Muscle of leg (tissue), 11 donors: ENCODE measurements around the gene NRXN3. TPM values are rescaled to one million over a fixed set of nuclear protein-coding genes. Genes with fewer than 3 reads are reported as not detected.

Source experiments
- DNase-seq: peaks from one replicate; pipeline ENCODE4 v3.0.0; 2013
- H3K27ac ChIP-seq: one replicate; pipeline ENCODE4 v1.5.1; 2013; ENCODE audit warnings: mild to moderate bottlenecking, low read length, control low read depth
- H3K27me3 ChIP-seq: one replicate; pipeline ENCODE4 v1.6.1; 2013; ENCODE audit warnings: low read length; ENCODE audit not compliant: control insufficient read depth, insufficient read depth
- H3K36me3 ChIP-seq: one replicate; pipeline ENCODE4 v1.6.1; 2013; ENCODE audit warnings: low read length; ENCODE audit not compliant: control insufficient read depth, insufficient read depth
- H3K4me1 ChIP-seq: one replicate; pipeline ENCODE4 v1.6.1; 2013; ENCODE audit warnings: low read length; ENCODE audit not compliant: control insufficient read depth, insufficient read depth
- H3K4me3 ChIP-seq: one replicate; pipeline ENCODE4 v1.5.1; 2013; ENCODE audit warnings: low read length, control low read depth
- H3K9me3 ChIP-seq: replicated peaks from 2 replicates; pipeline ENCODE4 v1.6.1; 2013; ENCODE audit warnings: low read depth, low read length; ENCODE audit not compliant: control insufficient read depth
- WGBS: methylation state at CpG from one replicate; pipeline ENCODE4 v1.1.5; 2013; ENCODE audit warnings: missing lambda C conversion rate; ENCODE audit not compliant: insufficient coverage; 5-methylcytosine and 5-hydroxymethylcytosine counted together
- polyA plus RNA-seq, 8 donors: library from polyadenylated mRNA; unstranded; fragments of 120-200 nt; gene quantifications; one replicate each; pipeline versions ENCODE4 v1.2.1 to v1.2.3, GENCODE V29; 2013; ENCODE audit warnings: inconsistent platforms in 1 of 8, low replicate concordance in 1 of 8; ENCODE audit not compliant: insufficient read length in 8 of 8, insufficient read depth in 1 of 8
- total RNA-seq: library from RNA; stranded (reverse); fragments of 120-200 nt; gene quantifications from one replicate; pipeline ENCODE4 v1.2.4, GENCODE V29; 2013

The NRXN3 gene
- total and polyA plus RNA-seq, 9 donors = 0.49 to 1.9 (median 0.69) TPM

- Histone ChIP-seq H3K27ac (no peak overlapping the region), H3K36me3 (no peaks in the 10 kb centered on the region), H3K4me1 (no peaks in the 10 kb centered on the region), H3K4me3 (no peak overlapping the region), H3K9me3 (no peaks in the 10 kb centered on the region), H3K27me3 (no peaks in the 10 kb centered on the region)
- no CpG with 5 or more reads among the region's 1 CpG for WGBS
- DNase-seq = no peak
Observed at GRCh38 chr14:79502751-79503148, 1332.6 kb downstream of the NRXN3 start.

- Histone ChIP-seq H3K9me3 (no peaks in the 10 kb centered on the region), H3K4me1 (peaks cover 8% of the 10 kb centered on the region), H3K36me3 (no peaks in the 10 kb centered on the region), H3K4me3 (no peak overlapping the region), H3K27ac (no peak overlapping the region), H3K27me3 (no peaks in the 10 kb centered on the region)
- DNase-seq = no peak
- WGBS = 40% methylated on average over 1 of the region's 3 CpGs
Observed at GRCh38 chr14:79510659-79511058, 1340.5 kb downstream of the NRXN3 start.

GRCh38 chr14:79511146-79511545 lies 1341.0 kb downstream of the NRXN3 start:
- H3K27ac ChIP-seq = no peak overlapping the region
- no peaks in the 10 kb centered on the region for H3K36me3 ChIP-seq
- no peak for DNase-seq
- no peaks in the 10 kb centered on the region for H3K27me3 ChIP-seq
- peaks cover 8% of the 10 kb centered on the region for H3K4me1 ChIP-seq
- H3K9me3 ChIP-seq = no peaks in the 10 kb centered on the region
- H3K4me3 ChIP-seq = no peak overlapping the region
- no CpG with 5 or more reads among the region's 3 CpGs for WGBS

- Histone ChIP-seq H3K27ac (no peak overlapping the region), H3K9me3 (no peaks in the 10 kb centered on the region), H3K36me3 (no peaks in the 10 kb centered on the region), H3K27me3 (no peaks in the 10 kb centered on the region), H3K4me1 (peaks cover 8% of the 10 kb centered on the region), H3K4me3 (no peak overlapping the region)
- no peak for DNase-seq
- no CpG with 5 or more reads among the region's 1 CpG for WGBS
Observed at GRCh38 chr14:79513446-79513845, 1343.3 kb downstream of the NRXN3 start.

GRCh38 chr14:79514700-79515099 lies 1344.5 kb downstream of the NRXN3 start:
- Histone ChIP-seq H3K36me3 (no peaks in the 10 kb centered on the region), H3K4me1 (peaks cover 8% of the 10 kb centered on the region), H3K27ac (no peak overlapping the region), H3K4me3 (no peak overlapping the region), H3K27me3 (no peaks in the 10 kb centered on the region), H3K9me3 (no peaks in the 10 kb centered on the region)
- no CpG with 5 or more reads among the region's 2 CpGs for WGBS
- no peak for DNase-seq

GRCh38 chr14:79515158-79515557 lies 1345.0 kb downstream of the NRXN3 start:
- 70% methylated on average over 2 of the region's 3 CpGs for WGBS
- no peak for DNase-seq

GRCh38 chr14:79516009-79516408 lies 1345.8 kb downstream of the NRXN3 start:
- Histone ChIP-seq H3K27me3 (no peaks in the 10 kb centered on the region), H3K36me3 (no peaks in the 10 kb centered on the region), H3K9me3 (no peaks in the 10 kb centered on the region), H3K4me1 (peaks cover 4% of the 10 kb centered on the region), H3K4me3 (no peak overlapping the region), H3K27ac (no peak overlapping the region)
- WGBS = 54% methylated on average over 2 of the region's 2 CpGs
- DNase-seq = no peak

More at GRCh38 chr14:79515158-79515557, 1345.0 kb downstream of the NRXN3 start:
- no peaks in the 10 kb centered on the region for H3K27me3 ChIP-seq
- no peaks in the 10 kb centered on the region for H3K36me3 ChIP-seq
- no peaks in the 10 kb centered on the region for H3K9me3 ChIP-seq
- H3K27ac ChIP-seq = no peak overlapping the region
- H3K4me1 ChIP-seq = peaks cover 8% of the 10 kb centered on the region
- H3K4me3 ChIP-seq = no peak overlapping the region

- Histone ChIP-seq H3K9me3 (no peaks in the 10 kb centered on the region), H3K4me3 (no peak overlapping the region), H3K36me3 (no peaks in the 10 kb centered on the region), H3K27me3 (no peaks in the 10 kb centered on the region), H3K4me1 (no peaks in the 10 kb centered on the region), H3K27ac (no peak overlapping the region)
- no peak for DNase-seq
- WGBS = 78% methylated on average over 2 of the region's 3 CpGs
Observed at GRCh38 chr14:79525416-79525815, 1355.2 kb downstream of the NRXN3 start.

- Histone ChIP-seq H3K27ac (no peak overlapping the region), H3K9me3 (no peaks in the 10 kb centered on the region), H3K36me3 (no peaks in the 10 kb centered on the region), H3K27me3 (no peaks in the 10 kb centered on the region), H3K4me3 (no peak overlapping the region), H3K4me1 (no peaks in the 10 kb centered on the region)
- DNase-seq = no peak
- no CpG with 5 or more reads among the region's 16 CpGs for WGBS
Observed at GRCh38 chr14:79528828-79529416, 1358.7 kb downstream of the NRXN3 start.

- no peaks in the 10 kb centered on the region for H3K36me3 ChIP-seq
- no peak for DNase-seq
- no peaks in the 10 kb centered on the region for H3K9me3 ChIP-seq
- WGBS = no CpG with 5 or more reads among the region's 1 CpG
- no peak overlapping the region for H3K4me3 ChIP-seq
- no peaks in the 10 kb centered on the region for H3K27me3 ChIP-seq
- no peaks in the 10 kb centered on the region for H3K4me1 ChIP-seq
- no peak overlapping the region for H3K27ac ChIP-seq
Observed at GRCh38 chr14:79530555-79530954, 1360.4 kb downstream of the NRXN3 start.
